H1 (cell line): ENCODE results near the gene AIRE. TPM values are rescaled to one million over a fixed set of nuclear protein-coding genes. Genes with fewer than 3 reads are reported as not detected.

Experiments
- BCL11A ChIP-seq, 2 experiments: IDR thresholded peaks; one replicate each; pipeline ENCODE4 v1.6.1; 2011; ENCODE audit warnings: low read depth in 2 of 2, low read length in 2 of 2, mild to moderate bottlenecking in 2 of 2
- CBX5 ChIP-seq: fragments of 300-800, 300-1000 bp; sonication (generic); IDR thresholded peaks from 2 replicates; pipeline ENCODE4 v1.7.1; 2016; ENCODE audit warnings: antibody characterized with exemption, low read length, low read depth
- POLR2AphosphoS5 ChIP-seq: IDR thresholded peaks from 2 replicates; pipeline ENCODE4 v1.6.1; 2011; ENCODE audit warnings: low read depth, low read length
- SIRT6 ChIP-seq: IDR thresholded peaks from one replicate; pipeline ENCODE4 v1.7.1; 2012; ENCODE audit warnings: low read length, inconsistent platforms
- SP4 ChIP-seq: IDR thresholded peaks from 2 replicates; pipeline ENCODE4 v1.6.1; 2012; ENCODE audit warnings: low read length, inconsistent platforms
- TBP ChIP-seq: IDR thresholded peaks from 2 replicates; pipeline ENCODE4 v1.6.1; 2011; ENCODE audit warnings: low read depth, low read length, improper control_type of control experiment
- polyA plus RNA-seq, 7 experiments: library from polyadenylated mRNA; depleted of rRNA in 3 of 7; stranded (reverse) in 5 of 7; unstranded in 2 of 7; fragments of >200 nt in 5 of 7; fragments of 200-250 nt in 2 of 7; gene quantifications; 1 replicate in 5 of 7; 2 replicates in 1 of 7; 4 replicates in 1 of 7; pipeline versions ENCODE4 v1.2.1 to v1.2.3, GENCODE V29; 2011 to 2013; ENCODE audit warnings: missing spikeins in 2 of 7, mixed read lengths in 2 of 7
- total RNA-seq: library from RNA; stranded (reverse); fragmentation: NEBNext Ultra II Directional; extraction: Animal tissue kit (Norgen Biotek cat#: 25700); gene quantifications from 2 replicates; pipeline ENCODE4 v1.2.1, GENCODE V29; 2021
- TF ChIP-seq, protein P1 (sequence below): fragments of 300-600 bp; sonication (generic); IDR thresholded peaks from 2 replicates; pipeline ENCODE4 v1.7.1; 2012; ENCODE audit warnings: low read length, moderate library complexity, mild to moderate bottlenecking, inconsistent platforms; ENCODE audit not compliant: insufficient replicate concordance
- TF ChIP-seq, protein P2 (sequence below): IDR thresholded peaks from 2 replicates; pipeline ENCODE4 v1.6.1; 2011; ENCODE audit warnings: low read length, improper control_type of control experiment
- TF ChIP-seq, protein P3 (sequence below): IDR thresholded peaks from 2 replicates; pipeline ENCODE4 v1.6.1; 2011; ENCODE audit warnings: low read depth, mild to moderate bottlenecking, low read length; ENCODE audit not compliant: insufficient read depth

AIRE gene
- total and polyA plus RNA-seq, 2 of the 8 experiments (the other 6 are each of a cell fraction or from before 2014, with no cell fraction given), result 0.09 TPM; not detected in 1

- TF ChIP-seq, protein P1, sequence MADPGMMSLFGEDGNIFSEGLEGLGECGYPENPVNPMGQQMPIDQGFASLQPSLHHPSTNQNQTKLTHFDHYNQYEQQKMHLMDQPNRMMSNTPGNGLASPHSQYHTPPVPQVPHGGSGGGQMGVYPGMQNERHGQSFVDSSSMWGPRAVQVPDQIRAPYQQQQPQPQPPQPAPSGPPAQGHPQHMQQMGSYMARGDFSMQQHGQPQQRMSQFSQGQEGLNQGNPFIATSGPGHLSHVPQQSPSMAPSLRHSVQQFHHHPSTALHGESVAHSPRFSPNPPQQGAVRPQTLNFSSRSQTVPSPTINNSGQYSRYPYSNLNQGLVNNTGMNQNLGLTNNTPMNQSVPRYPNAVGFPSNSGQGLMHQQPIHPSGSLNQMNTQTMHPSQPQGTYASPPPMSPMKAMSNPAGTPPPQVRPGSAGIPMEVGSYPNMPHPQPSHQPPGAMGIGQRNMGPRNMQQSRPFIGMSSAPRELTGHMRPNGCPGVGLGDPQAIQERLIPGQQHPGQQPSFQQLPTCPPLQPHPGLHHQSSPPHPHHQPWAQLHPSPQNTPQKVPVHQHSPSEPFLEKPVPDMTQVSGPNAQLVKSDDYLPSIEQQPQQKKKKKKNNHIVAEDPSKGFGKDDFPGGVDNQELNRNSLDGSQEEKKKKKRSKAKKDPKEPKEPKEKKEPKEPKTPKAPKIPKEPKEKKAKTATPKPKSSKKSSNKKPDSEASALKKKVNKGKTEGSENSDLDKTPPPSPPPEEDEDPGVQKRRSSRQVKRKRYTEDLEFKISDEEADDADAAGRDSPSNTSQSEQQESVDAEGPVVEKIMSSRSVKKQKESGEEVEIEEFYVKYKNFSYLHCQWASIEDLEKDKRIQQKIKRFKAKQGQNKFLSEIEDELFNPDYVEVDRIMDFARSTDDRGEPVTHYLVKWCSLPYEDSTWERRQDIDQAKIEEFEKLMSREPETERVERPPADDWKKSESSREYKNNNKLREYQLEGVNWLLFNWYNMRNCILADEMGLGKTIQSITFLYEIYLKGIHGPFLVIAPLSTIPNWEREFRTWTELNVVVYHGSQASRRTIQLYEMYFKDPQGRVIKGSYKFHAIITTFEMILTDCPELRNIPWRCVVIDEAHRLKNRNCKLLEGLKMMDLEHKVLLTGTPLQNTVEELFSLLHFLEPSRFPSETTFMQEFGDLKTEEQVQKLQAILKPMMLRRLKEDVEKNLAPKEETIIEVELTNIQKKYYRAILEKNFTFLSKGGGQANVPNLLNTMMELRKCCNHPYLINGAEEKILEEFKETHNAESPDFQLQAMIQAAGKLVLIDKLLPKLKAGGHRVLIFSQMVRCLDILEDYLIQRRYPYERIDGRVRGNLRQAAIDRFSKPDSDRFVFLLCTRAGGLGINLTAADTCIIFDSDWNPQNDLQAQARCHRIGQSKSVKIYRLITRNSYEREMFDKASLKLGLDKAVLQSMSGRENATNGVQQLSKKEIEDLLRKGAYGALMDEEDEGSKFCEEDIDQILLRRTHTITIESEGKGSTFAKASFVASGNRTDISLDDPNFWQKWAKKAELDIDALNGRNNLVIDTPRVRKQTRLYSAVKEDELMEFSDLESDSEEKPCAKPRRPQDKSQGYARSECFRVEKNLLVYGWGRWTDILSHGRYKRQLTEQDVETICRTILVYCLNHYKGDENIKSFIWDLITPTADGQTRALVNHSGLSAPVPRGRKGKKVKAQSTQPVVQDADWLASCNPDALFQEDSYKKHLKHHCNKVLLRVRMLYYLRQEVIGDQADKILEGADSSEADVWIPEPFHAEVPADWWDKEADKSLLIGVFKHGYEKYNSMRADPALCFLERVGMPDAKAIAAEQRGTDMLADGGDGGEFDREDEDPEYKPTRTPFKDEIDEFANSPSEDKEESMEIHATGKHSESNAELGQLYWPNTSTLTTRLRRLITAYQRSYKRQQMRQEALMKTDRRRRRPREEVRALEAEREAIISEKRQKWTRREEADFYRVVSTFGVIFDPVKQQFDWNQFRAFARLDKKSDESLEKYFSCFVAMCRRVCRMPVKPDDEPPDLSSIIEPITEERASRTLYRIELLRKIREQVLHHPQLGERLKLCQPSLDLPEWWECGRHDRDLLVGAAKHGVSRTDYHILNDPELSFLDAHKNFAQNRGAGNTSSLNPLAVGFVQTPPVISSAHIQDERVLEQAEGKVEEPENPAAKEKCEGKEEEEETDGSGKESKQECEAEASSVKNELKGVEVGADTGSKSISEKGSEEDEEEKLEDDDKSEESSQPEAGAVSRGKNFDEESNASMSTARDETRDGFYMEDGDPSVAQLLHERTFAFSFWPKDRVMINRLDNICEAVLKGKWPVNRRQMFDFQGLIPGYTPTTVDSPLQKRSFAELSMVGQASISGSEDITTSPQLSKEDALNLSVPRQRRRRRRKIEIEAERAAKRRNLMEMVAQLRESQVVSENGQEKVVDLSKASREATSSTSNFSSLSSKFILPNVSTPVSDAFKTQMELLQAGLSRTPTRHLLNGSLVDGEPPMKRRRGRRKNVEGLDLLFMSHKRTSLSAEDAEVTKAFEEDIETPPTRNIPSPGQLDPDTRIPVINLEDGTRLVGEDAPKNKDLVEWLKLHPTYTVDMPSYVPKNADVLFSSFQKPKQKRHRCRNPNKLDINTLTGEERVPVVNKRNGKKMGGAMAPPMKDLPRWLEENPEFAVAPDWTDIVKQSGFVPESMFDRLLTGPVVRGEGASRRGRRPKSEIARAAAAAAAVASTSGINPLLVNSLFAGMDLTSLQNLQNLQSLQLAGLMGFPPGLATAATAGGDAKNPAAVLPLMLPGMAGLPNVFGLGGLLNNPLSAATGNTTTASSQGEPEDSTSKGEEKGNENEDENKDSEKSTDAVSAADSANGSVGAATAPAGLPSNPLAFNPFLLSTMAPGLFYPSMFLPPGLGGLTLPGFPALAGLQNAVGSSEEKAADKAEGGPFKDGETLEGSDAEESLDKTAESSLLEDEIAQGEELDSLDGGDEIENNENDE, result no peak
- TF ChIP-seq SP4 (no peak), SIRT6 (no peak), POLR2AphosphoS5 (no peak), CBX5 (no peak), TBP (no peak), BCL11A (IDR thresholded peaks at IDR 0.05; ENCODE audit: low read depth in 2 of 2, low read length in 2 of 2) (no peak)
- TF ChIP-seq, protein P2, sequence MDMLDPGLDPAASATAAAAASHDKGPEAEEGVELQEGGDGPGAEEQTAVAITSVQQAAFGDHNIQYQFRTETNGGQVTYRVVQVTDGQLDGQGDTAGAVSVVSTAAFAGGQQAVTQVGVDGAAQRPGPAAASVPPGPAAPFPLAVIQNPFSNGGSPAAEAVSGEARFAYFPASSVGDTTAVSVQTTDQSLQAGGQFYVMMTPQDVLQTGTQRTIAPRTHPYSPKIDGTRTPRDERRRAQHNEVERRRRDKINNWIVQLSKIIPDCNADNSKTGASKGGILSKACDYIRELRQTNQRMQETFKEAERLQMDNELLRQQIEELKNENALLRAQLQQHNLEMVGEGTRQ, result no peak
- TF ChIP-seq, protein P3, sequence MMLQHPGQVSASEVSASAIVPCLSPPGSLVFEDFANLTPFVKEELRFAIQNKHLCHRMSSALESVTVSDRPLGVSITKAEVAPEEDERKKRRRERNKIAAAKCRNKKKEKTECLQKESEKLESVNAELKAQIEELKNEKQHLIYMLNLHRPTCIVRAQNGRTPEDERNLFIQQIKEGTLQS, result no peak
Observed at GRCh38 chr21:44271558-44272283, 14.0 kb upstream of the AIRE start (continued).
